GM12864 (cell line): ENCODE measurements around the gene SHB.

Experiments used
- DNase-seq: peaks from one replicate; pipeline ENCODE4 v3.0.0-alpha.2; 2011; ENCODE audit warnings: low read depth
- H3K4me3 ChIP-seq: 2 replicates; pipeline ENCODE4 v1.5.1; 2011; ENCODE audit warnings: mild to moderate bottlenecking, low read depth, low read length, control low read depth
- TF ChIP-seq, protein P1 (sequence below): IDR thresholded peaks from 2 replicates; pipeline ENCODE4 v1.5.1; 2011; ENCODE audit warnings: low read depth, mild to moderate bottlenecking, moderate library complexity, low read length, control low read depth, inconsistent platforms; ENCODE audit errors: missing control alignments

Gene SHB

DNA sequence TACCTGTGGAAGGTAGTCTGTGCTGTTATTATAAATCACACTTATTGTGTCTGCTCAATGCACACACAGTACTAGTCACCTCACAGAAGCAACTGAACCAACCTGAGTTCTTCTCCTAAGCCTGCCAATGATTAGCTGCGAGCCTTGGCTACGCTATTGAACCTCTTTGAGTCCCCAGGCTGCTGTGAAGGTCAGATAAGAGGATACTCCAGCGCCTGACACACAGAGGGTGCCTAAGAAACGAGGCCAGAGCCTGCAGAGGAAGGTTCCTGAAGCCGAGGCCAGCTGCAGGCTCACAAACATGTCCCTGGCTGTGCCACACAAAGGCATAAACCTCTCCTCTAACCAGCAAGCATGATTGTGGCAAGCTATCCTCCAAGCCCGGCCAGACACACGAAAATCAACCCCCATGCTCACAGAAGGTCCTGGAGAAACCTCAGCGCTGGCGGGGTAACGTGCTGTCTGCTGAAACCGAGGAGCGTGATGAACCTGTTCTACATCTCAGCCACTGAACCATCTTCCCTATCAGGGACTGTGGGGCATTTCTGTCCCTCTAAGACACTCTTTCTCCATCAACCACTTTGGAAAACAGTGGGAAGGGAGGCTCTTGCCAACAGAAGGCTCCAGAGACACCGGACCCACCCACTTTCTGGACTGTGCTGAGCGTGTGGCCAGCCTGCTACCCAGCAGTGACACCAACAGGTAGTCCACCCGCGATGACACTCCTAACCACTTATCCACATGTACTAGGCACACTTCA is 111.9 kb downstream of the SHB start:
- no peak for DNase-seq
- H3K4me3 ChIP-seq = no peak overlapping the region
- TF ChIP-seq, protein P1, sequence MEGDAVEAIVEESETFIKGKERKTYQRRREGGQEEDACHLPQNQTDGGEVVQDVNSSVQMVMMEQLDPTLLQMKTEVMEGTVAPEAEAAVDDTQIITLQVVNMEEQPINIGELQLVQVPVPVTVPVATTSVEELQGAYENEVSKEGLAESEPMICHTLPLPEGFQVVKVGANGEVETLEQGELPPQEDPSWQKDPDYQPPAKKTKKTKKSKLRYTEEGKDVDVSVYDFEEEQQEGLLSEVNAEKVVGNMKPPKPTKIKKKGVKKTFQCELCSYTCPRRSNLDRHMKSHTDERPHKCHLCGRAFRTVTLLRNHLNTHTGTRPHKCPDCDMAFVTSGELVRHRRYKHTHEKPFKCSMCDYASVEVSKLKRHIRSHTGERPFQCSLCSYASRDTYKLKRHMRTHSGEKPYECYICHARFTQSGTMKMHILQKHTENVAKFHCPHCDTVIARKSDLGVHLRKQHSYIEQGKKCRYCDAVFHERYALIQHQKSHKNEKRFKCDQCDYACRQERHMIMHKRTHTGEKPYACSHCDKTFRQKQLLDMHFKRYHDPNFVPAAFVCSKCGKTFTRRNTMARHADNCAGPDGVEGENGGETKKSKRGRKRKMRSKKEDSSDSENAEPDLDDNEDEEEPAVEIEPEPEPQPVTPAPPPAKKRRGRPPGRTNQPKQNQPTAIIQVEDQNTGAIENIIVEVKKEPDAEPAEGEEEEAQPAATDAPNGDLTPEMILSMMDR = no peak

DNA sequence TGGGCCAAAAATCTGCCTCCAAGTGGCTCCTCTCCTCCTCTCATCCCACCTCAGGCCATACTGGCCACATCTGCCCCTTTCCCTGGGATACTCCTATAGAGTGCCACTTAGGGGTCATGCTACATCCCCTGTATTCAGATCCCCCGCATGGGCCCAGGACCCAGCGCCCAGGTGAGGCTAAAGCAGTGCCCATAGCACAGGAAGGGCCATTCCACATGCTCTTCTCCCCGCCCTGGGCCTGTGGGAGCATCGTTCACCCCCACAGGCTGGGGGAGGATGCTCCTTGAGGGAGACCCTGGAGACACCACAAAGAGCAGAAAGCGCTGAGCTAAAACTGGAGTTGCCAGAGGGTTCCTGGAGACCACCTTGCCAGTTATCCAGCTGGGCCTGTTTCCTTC is 112.6 kb downstream of the SHB start:
- TF ChIP-seq, protein P1 = no peak
- DNase-seq = no peak

DNA sequence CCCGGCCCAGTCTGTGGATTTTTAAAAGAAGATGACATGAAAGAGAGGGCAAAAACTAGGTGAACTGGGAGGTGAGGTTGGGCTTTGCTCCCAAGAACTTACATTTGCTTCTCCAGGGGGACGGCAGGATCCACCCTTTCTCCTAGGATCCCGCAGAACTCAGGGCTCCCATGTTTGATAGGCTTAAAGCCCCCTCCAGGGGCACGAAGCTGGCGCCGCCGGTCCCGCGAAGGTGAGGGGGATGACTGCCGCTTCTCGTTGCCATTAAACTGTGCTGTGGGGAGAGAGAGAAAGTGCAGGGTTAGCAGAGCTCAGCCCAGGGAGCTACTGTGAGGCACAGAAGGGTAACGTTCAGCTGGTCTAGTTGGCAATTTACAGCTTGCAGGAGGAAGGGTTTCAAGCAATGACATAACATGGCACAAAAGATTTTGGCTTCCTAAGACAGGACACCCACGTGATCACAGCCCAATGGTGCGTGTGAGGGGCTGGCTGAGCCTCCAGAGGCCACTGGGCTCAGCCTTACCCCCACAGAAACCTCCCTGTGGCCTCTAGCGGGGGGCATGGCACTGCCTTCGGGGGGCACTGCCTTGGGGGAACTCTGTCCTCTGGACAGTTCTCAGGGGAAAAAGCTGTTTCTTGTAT is 113.1 kb downstream of the SHB start:
- TF ChIP-seq, protein P1 = no peak
- H3K4me3 ChIP-seq = no peak overlapping the region
- DNase-seq = no peak

More for the DNA sequence above, 112.6 kb downstream of the SHB start:
- H3K4me3 ChIP-seq = no peak overlapping the region

DNA sequence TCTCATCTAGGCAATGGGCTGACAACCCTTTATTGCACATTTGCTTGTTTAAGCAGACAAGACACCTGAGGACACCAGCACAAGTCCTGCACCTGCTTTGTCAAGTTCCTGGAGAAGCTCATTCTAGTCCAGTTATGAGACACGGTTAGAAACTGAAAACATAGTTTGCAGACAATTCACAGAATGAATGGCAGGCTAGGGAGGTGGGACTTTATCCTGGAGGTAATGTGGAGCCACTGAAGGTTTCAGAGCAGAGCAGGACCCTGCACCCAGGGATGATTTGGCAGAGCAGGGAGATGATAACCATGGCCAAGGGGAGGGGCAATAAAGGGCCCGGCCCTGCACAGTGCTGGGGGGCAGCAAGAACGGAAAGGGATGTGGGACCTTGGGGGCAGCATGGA is 114.4 kb downstream of the SHB start:
- no peak overlapping the region for H3K4me3 ChIP-seq
- TF ChIP-seq, protein P1 = no peak
- peak; percentile 31 for DNase-seq

DNA sequence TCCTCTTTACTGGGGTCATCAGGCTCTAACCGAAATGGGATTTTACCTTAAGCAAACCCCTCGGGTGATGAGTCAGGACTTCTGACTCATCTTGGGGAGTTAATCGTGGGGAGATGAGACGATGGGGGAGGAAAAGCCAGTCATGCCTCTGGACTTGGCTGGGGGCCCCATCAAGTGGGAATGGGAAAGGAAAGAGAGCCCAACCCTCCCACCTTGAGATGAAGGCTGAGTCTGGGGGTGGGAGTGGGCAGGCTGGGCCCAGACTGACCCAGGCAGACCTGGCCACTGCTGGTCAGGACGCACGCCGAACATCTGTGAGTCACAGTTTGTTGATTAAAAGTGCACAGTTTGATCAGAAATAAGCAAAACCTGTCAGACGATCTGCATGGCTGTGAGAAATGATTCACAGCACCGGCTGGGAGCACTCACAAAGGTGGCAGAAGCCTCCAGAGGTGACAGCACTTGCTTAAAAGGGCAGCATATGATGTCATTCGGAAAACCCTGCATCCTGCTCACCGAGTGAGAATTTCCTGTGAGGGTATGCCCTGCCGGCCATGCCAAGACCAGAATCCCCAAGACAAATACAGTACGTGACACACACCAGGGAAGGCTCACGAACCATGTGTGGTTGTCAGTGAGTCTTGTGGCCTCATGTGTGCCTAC is 115.1 kb downstream of the SHB start:
- DNase-seq = peak; percentile 47
- peak overlapping the region; percentile 15; the same call in 1 of the 2 replicates for H3K4me3 ChIP-seq
- TF ChIP-seq, protein P1 = no peak

DNA sequence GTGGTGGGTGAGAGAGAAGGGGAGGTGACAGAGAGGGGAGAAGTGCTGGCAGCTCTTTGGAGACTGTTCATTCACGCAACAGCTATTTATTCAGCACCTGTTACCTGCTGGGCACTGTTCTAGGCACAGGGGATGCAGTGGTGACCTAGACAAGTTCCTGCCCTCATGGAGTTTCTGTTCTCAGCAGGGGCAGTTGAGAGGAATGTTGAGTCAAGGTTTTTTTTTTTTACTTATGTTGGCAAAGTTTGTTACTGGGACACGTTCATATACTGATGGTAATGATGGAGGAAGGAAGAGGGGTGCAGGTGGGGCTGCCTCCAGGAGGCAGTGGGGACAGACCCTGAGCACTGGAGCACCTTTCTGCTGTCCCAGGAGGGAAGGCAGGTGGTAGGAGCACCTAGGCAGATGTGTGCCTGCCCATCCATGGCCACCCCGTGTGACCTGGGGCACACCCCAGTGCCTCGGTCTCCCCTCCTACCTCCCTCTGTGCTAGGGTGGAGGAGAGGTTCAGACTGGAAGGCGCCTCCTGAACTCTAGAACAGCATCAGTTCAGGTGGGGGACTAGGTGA is 115.7 kb downstream of the SHB start:
- DNase-seq = no peak
- H3K4me3 ChIP-seq = peak overlapping the region; percentile 15; the same call in 1 of the 2 replicates
- TF ChIP-seq, protein P1 = no peak
